ELF-1 (cell line): Measurements from ENCODE around the gene DNAH11.
"Not testable (repeated sequence)": the region's sequence is repeated elsewhere in the genome, so short reads cannot be mapped to it uniquely, and the experiment has no call there.

ENCODE experiments used
- DNase-seq: peaks from one replicate; pipeline ENCODE4 v3.0.0-alpha.2; 2016; ENCODE audit warnings: low read depth, low spot score

Gene DNAH11

GRCh38 chr7:21542891-21543527, at the start of gene DNAH11:
DNAH11 (plus strand) TSS chr7:21543039; CDS start chr7:21543246, 207 bp downstream.
- DNase-seq, result peak; percentile 77

GRCh38 chr7:21495731-21496130, 47.1 kb upstream of the DNAH11 start:
- no peak for DNase-seq

- no peak for DNase-seq
These were observed 45.8 kb upstream of the DNAH11 start for GRCh38 chr7:21497072-21497471.

GRCh38 chr7:21500117-21500832, 42.6 kb upstream of the DNAH11 start:
- DNase-seq, result peak; percentile 4

GRCh38 chr7:21504021-21504420, 38.8 kb upstream of the DNAH11 start:
- DNase-seq, result peak; percentile 43

GRCh38 chr7:21507627-21508343, 35.1 kb upstream of the DNAH11 start:
- peak; percentile 68 for DNase-seq

GRCh38 chr7:21508538-21508937, 34.3 kb upstream of the DNAH11 start:
- DNase-seq, result no peak

- DNase-seq, result no peak
These were observed 28.8 kb upstream of the DNAH11 start for GRCh38 chr7:21514062-21514461.

- no peak for DNase-seq
These were observed 18.2 kb upstream of the DNAH11 start for GRCh38 chr7:21524680-21525079.

- DNase-seq, result no peak
These were observed 16.8 kb upstream of the DNAH11 start for GRCh38 chr7:21526007-21526406.

GRCh38 chr7:21526448-21526847, 16.4 kb upstream of the DNAH11 start:
- DNase-seq, result no peak

- DNase-seq, result not testable (repeated sequence)
These were observed 10.4 kb upstream of the DNAH11 start for GRCh38 chr7:21532485-21532884.

GRCh38 chr7:21533646-21534045, 9.2 kb upstream of the DNAH11 start:
- not testable (repeated sequence) for DNase-seq

- not testable (repeated sequence) for DNase-seq
These were observed 6.3 kb upstream of the DNAH11 start for GRCh38 chr7:21536445-21537118.

GRCh38 chr7:21538936-21539495, 3.8 kb upstream of the DNAH11 start:
- DNase-seq, result no peak

GRCh38 chr7:21543528-21544302, 876 bp downstream of the DNAH11 start:
- DNase-seq, result peak; percentile 70

- no peak for DNase-seq
These were observed 1.4 kb downstream of the DNAH11 start for GRCh38 chr7:21544303-21544656.

- DNase-seq, result no peak
These were observed 1.9 kb downstream of the DNAH11 start for GRCh38 chr7:21544715-21545114.

- no peak for DNase-seq
These were observed 4.7 kb downstream of the DNAH11 start for GRCh38 chr7:21547501-21547900.

GRCh38 chr7:21548491-21548890, 5.7 kb downstream of the DNAH11 start:
- peak; percentile 27 for DNase-seq

GRCh38 chr7:21550076-21550475, 7.2 kb downstream of the DNAH11 start:
- DNase-seq, result no peak
